Adrenal gland (tissue), 5 donors: ENCODE data around the gene FBXL16.

ENCODE experiments used
- CTCF ChIP-seq, 6 experiments: fragments of 450-650 bp in 4 of 6; fragments of 200-600 bp in 2 of 6; sonication (generic) in 1 of 6; IDR thresholded peaks; 1 replicate in 5 of 6; 2 replicates in 1 of 6; pipeline versions ENCODE4 v1.5.1 to v1.8.0; 2016 to 2021; ENCODE audit warnings: antibody characterized with exemption in 6 of 6, mild to moderate bottlenecking in 2 of 6, moderate library complexity in 1 of 6
- POLR2A ChIP-seq, 2 donors: fragments of 450-650 bp; IDR thresholded peaks; one replicate each; pipeline ENCODE4 v1.6.1; 2017; ENCODE audit warnings: antibody characterized with exemption in 2 of 2, mild to moderate bottlenecking in 2 of 2, moderate library complexity in 1 of 2
- donor health status: DM: no; HTN: no; CAD: no.

DNA sequence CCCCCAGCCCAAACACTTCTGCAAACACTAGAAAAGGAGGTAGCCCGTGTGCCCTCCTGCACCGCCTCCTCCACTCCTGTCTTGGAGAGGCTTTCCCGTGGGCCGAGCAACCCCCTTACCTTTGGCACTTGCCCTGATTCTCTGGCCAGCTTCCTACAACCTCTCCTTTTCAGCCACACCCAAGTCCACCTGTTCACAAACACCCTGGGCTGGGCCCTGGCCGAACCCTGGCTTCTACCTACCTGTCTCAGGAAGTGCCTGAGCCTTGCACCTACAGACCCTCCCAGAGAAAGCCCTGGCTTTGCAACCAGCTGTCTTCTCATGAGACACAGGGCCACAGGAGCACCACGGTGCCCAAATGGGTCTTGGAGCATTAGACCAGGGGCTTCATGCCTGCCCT is 13.3 kb upstream of the FBXL16 start:
- TF ChIP-seq CTCF (IDR thresholded peaks at IDR 0.05) = no peak
- no peak for TF ChIP-seq POLR2A (IDR thresholded peaks at IDR 0.05)
